ENCODE data around the gene PTPRQ.

Gene PTPRQ

GRCh38 chr12:80681786-80682185 is 237.8 kb downstream of the PTPRQ start:
- no peak for DNase-seq
- no peaks in the 10 kb centered on the region for H3K27me3 ChIP-seq
- no peak for TF ChIP-seq CTCF (IDR thresholded peaks at IDR 0.05)
- no peaks in the 10 kb centered on the region for H3K36me3 ChIP-seq
- intact Hi-C loops (cut with DNase I; ENCODE audit: low total_unique reads) = no loop called here
- H3K4me1 ChIP-seq = no peaks in the 10 kb centered on the region
- H3K9me3 ChIP-seq = peaks cover 0 to 2% (median 0%) of the 10 kb centered on the region in 3 donors
- H3K27ac ChIP-seq = no peak overlapping the region
- H3K4me3 ChIP-seq = no peak overlapping the region

DNA sequence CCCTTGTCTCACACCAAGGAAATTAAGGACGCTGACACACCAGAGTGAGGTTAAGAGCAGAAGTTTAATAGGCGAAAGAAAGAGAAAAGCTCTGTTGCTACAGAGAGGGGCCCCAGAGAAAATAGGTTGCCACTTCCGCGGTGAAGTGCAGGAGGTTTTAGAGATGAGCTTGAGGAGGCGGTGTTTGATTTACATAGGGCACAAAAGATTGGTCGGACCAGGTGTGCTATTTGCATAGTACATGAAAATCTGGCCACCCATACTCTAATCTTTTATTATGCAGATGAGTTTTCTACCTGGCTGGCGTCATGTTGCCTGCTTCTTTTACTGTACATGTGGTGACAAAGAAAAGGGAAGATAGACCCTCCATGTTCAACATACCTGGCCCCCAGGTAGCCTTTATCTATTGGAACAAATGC is 240.1 kb downstream of the PTPRQ start:
- no peak for TF ChIP-seq CTCF (IDR thresholded peaks at IDR 0.05)
- DNase-seq = no peak
- Histone ChIP-seq H3K4me3 (no peak overlapping the region), H3K9me3 (peaks cover 0 to 4% (median 0%) of the 10 kb centered on the region in 3 donors), H3K4me1 (no peaks in the 10 kb centered on the region), H3K36me3 (no peaks in the 10 kb centered on the region), H3K27me3 (no peaks in the 10 kb centered on the region), H3K27ac (no peak overlapping the region)
- intact Hi-C loops (cut with DNase I; ENCODE audit: low total_unique reads) = no loop called here

GRCh38 chr12:80690090-80690489 is 246.1 kb downstream of the PTPRQ start:
- intact Hi-C loops (cut with DNase I; ENCODE audit: low total_unique reads) = no loop called here
- no peak for DNase-seq
- H3K9me3 ChIP-seq = peaks cover 0 to 4% (median 0%) of the 10 kb centered on the region in 3 donors
- no peaks in the 10 kb centered on the region for H3K36me3 ChIP-seq
- H3K4me3 ChIP-seq = no peak overlapping the region
- H3K27ac ChIP-seq = no peak overlapping the region
- no peak for TF ChIP-seq CTCF (IDR thresholded peaks at IDR 0.05)
- H3K27me3 ChIP-seq = no peaks in the 10 kb centered on the region
- no peaks in the 10 kb centered on the region for H3K4me1 ChIP-seq

- Histone ChIP-seq H3K9me3 (peaks cover 0 to 4% (median 0%) of the 10 kb centered on the region in 3 donors), H3K27ac (no peak overlapping the region), H3K4me1 (no peaks in the 10 kb centered on the region), H3K4me3 (no peak overlapping the region), H3K27me3 (no peaks in the 10 kb centered on the region), H3K36me3 (no peaks in the 10 kb centered on the region)
- intact Hi-C loops (cut with DNase I; ENCODE audit: low total_unique reads) = no loop called here
- no peak for DNase-seq
- no peak for TF ChIP-seq CTCF (IDR thresholded peaks at IDR 0.05)
Observed at GRCh38 chr12:80690513-80690912, 246.5 kb downstream of the PTPRQ start.

GRCh38 chr12:80692114-80692513 is 248.1 kb downstream of the PTPRQ start:
- DNase-seq = no peak
- H3K27me3 ChIP-seq = no peaks in the 10 kb centered on the region

More at GRCh38 chr12:80692114-80692513, 248.1 kb downstream of the PTPRQ start:
- H3K9me3 ChIP-seq = no peaks in the 10 kb centered on the region
- intact Hi-C loops (cut with DNase I; ENCODE audit: low total_unique reads) = no loop called here
- H3K4me1 ChIP-seq = no peaks in the 10 kb centered on the region
- no peak overlapping the region for H3K27ac ChIP-seq
- TF ChIP-seq CTCF (IDR thresholded peaks at IDR 0.05) = no peak
- no peak overlapping the region for H3K4me3 ChIP-seq
- no peaks in the 10 kb centered on the region for H3K36me3 ChIP-seq
